HepG2 (cell line): ENCODE measurements around the gene BLCAP. TPM values are rescaled to one million over a fixed set of nuclear protein-coding genes. Genes with fewer than 3 reads are reported as not detected.

Experiments
- ATAC-seq: fragments of 200-7000 bp; cut with Tn5 transposase; 3 replicates; pipeline ENCODE4 v1.9.1; 2020; ENCODE audit warnings: mild to moderate bottlenecking, moderate library complexity
- BruUV-seq: library from RNA; stranded (reverse); fragments of 400-500 nt; replicated peaks from 2 replicates; lab custom pipeline; 2021; lab: Mats Ljungman, UMichigan
- CTCF ChIA-PET: fragments of 300-600 bp; formaldehyde crosslinking; extraction: SDS; loops from one replicate; lab custom pipeline; 2021; ENCODE audit warnings: low total read pairs, inconsistent platforms, low intra/inter-chr PET ratio; lab: Yijun Ruan, JAX
- POLR2A ChIA-PET: fragments of 350-600 bp; sonication (Branson Sonifier 250); formaldehyde crosslinking; loops from one replicate; lab custom pipeline; 2020; ENCODE audit warnings: antibody characterized with exemption, inconsistent platforms; lab: Yijun Ruan, JAX
- DNase-seq: peaks from one replicate; pipeline ENCODE4 v3.0.0-alpha.2; 2015; ENCODE audit warnings: low spot score
- FAIRE-seq: peaks from 3 replicates; lab custom pipeline; 2011; peaks lifted over from hg19 to GRCh38; lab: Jason Lieb, UNC
- H2AFZ ChIP-seq: one replicate; pipeline ENCODE4 v1.6.1; 2011; ENCODE audit warnings: low read length, inconsistent platforms
- H3K27ac ChIP-seq: fragments of 300-600 bp; 3 replicates; pipeline ENCODE4 v1.8.0; 2011; ENCODE audit warnings: mixed run types, mild to moderate bottlenecking, mixed read lengths, low read length, inconsistent platforms; ENCODE audit not compliant: insufficient read depth; ENCODE audit errors: extremely low read length
- H3K27me3 ChIP-seq, 2 experiments: fragments of 200-600 bp in 1 of 2; 2 replicates in 1 of 2; 3 replicates in 1 of 2; pipeline versions ENCODE4 v1.6.0 to v1.8.0; 2011; ENCODE audit warnings: low read length in 2 of 2, mild to moderate bottlenecking in 2 of 2, moderate library complexity in 2 of 2, inconsistent platforms in 1 of 2; ENCODE audit not compliant: insufficient read depth in 2 of 2, control insufficient read depth in 1 of 2
- H3K36me3 ChIP-seq, 2 experiments: fragments of 200-600 bp in 1 of 2; replicated peaks in 1 of 2; 2 replicates in 1 of 2; 3 replicates in 1 of 2; pipeline versions ENCODE4 v1.5.1 to v1.8.0; 2011; ENCODE audit warnings: low read length in 2 of 2, inconsistent platforms in 1 of 2; ENCODE audit not compliant: insufficient read depth in 2 of 2, control insufficient read depth in 1 of 2
- H3K4me1 ChIP-seq: 2 replicates; pipeline ENCODE4 v1.5.1; 2012; ENCODE audit warnings: low read length, inconsistent platforms; ENCODE audit not compliant: insufficient read depth
- H3K4me2 ChIP-seq: 2 replicates; pipeline ENCODE4 v1.6.0; 2011; ENCODE audit warnings: low read depth, low read length, inconsistent platforms
- H3K4me3 ChIP-seq, 3 experiments: fragments of 200-600 bp in 1 of 3; sonication (generic), shearing (Covaris generic) in 1 of 3; replicated peaks in 1 of 3; 2 replicates each; pipeline ENCODE4 v1.5.1; 2011 to 2016; ENCODE audit warnings: low read length in 3 of 3, inconsistent platforms in 2 of 3, low read depth in 2 of 3, mild to moderate bottlenecking in 2 of 3, control low read depth in 1 of 3, mixed read lengths in 1 of 3; ENCODE audit not compliant: insufficient read depth in 1 of 3
- H3K79me2 ChIP-seq: one replicate; pipeline ENCODE4 v1.6.1; 2011; ENCODE audit warnings: low read length, inconsistent platforms; ENCODE audit not compliant: insufficient read depth
- H3K9ac ChIP-seq: 2 replicates; pipeline ENCODE4 v1.6.0; 2011; ENCODE audit warnings: mild to moderate bottlenecking, low read depth, low read length, inconsistent platforms; ENCODE audit not compliant: insufficient read depth
- H3K9me3 ChIP-seq: 2 replicates; pipeline ENCODE4 v1.5.1; 2012; ENCODE audit warnings: mild to moderate bottlenecking, low read length
- H4K20me1 ChIP-seq: 2 replicates; pipeline ENCODE4 v1.6.0; 2011; ENCODE audit warnings: inconsistent platforms, mild to moderate bottlenecking, low read length, moderate library complexity; ENCODE audit not compliant: insufficient read depth
- CAMTA2 ChIP-seq: sonication (generic); formaldehyde crosslinking; IDR thresholded peaks from 2 replicates; pipeline ENCODE4 v1.4.0; 2020; ENCODE audit warnings: mild to moderate bottlenecking, missing genetic modification reagents, borderline replicate concordance
- CENPT ChIP-seq: sonication (generic); formaldehyde crosslinking; IDR thresholded peaks from 2 replicates; pipeline ENCODE4 v1.8.0; 2022; ENCODE audit warnings: low read depth, mild to moderate bottlenecking, moderate library complexity, missing genetic modification reagents
- CHD4 ChIP-seq: fragments of 200-600 bp; sonication (generic); IDR thresholded peaks from 2 replicates; pipeline ENCODE4 v1.7.0; 2017; ENCODE audit warnings: mild to moderate bottlenecking, low read length, borderline replicate concordance
- DR1 ChIP-seq: sonication (generic); formaldehyde crosslinking; IDR thresholded peaks from 2 replicates; pipeline ENCODE4 v1.8.0; 2021; ENCODE audit warnings: mild to moderate bottlenecking, missing genetic modification reagents, inconsistent platforms
- EED ChIP-seq: sonication (generic); formaldehyde crosslinking; IDR thresholded peaks from 2 replicates; pipeline ENCODE4 v1.5.0; 2020; ENCODE audit warnings: mild to moderate bottlenecking, missing genetic modification reagents
- ELF1 ChIP-seq: sonication (generic); formaldehyde crosslinking; IDR thresholded peaks from 2 replicates; pipeline ENCODE4 v1.4.0; 2020; ENCODE audit warnings: missing genetic modification reagents
- GFI1 ChIP-seq: sonication (generic); formaldehyde crosslinking; IDR thresholded peaks from 2 replicates; pipeline ENCODE4 v1.5.0; 2020; ENCODE audit warnings: missing genetic modification reagents, mild to moderate bottlenecking, borderline replicate concordance
- MAFK ChIP-seq, 2 experiments: IDR thresholded peaks in 1 of 2; conservative IDR thresholded peaks in 1 of 2; 2 replicates each; pipeline ENCODE4 v1.6.1; 2011; ENCODE audit warnings: improper control_type of control experiment in 2 of 2, low read length in 2 of 2
- MATR3 ChIP-seq: sonication (generic); formaldehyde crosslinking; IDR thresholded peaks from 2 replicates; pipeline ENCODE4 v1.4.0; 2020; ENCODE audit warnings: missing genetic modification reagents
- PRMT3 ChIP-seq: sonication (generic); formaldehyde crosslinking; IDR thresholded peaks from 2 replicates; pipeline ENCODE4 v1.8.1; 2022; ENCODE audit warnings: low read depth, mild to moderate bottlenecking, moderate library complexity, missing genetic modification reagents, borderline replicate concordance
- SMAD3 ChIP-seq: sonication (generic); formaldehyde crosslinking; IDR thresholded peaks from 2 replicates; pipeline ENCODE4 v1.4.0; 2020; ENCODE audit warnings: missing genetic modification reagents
- SMARCE1 ChIP-seq: fragments of 450-650 bp; IDR thresholded peaks from 2 replicates; pipeline ENCODE4 v1.6.1; 2017; ENCODE audit warnings: borderline replicate concordance
- SP4 ChIP-seq: sonication (generic); formaldehyde crosslinking; IDR thresholded peaks from 2 replicates; pipeline ENCODE4 v1.8.1; 2023; ENCODE audit warnings: mild to moderate bottlenecking, missing genetic modification reagents
- ZBTB20 ChIP-seq: sonication (generic); formaldehyde crosslinking; IDR thresholded peaks from 2 replicates; pipeline ENCODE4 v1.8.1; 2023; ENCODE audit warnings: missing genetic modification reagents, low read depth, mild to moderate bottlenecking, borderline replicate concordance
- ZMYM4 ChIP-seq: sonication (generic); formaldehyde crosslinking; IDR thresholded peaks from 2 replicates; pipeline ENCODE4 v1.8.1; 2023; ENCODE audit warnings: mild to moderate bottlenecking, missing genetic modification reagents
- ZNF225 ChIP-seq: sonication (generic); formaldehyde crosslinking; IDR thresholded peaks from 2 replicates; pipeline ENCODE4 v1.4.0; 2020; ENCODE audit warnings: mild to moderate bottlenecking, missing genetic modification reagents
- ZNF253 ChIP-seq: sonication (generic); formaldehyde crosslinking; IDR thresholded peaks from 2 replicates; pipeline ENCODE4 v1.8.0; 2022; ENCODE audit warnings: mild to moderate bottlenecking, missing genetic modification reagents, borderline replicate concordance
- ZNF296 ChIP-seq: sonication (generic); formaldehyde crosslinking; conservative IDR thresholded peaks from 2 replicates; pipeline ENCODE4 v1.5.0; 2020; ENCODE audit warnings: mild to moderate bottlenecking, missing genetic modification reagents
- ZNF543 ChIP-seq: sonication (generic); formaldehyde crosslinking; IDR thresholded peaks from 2 replicates; pipeline ENCODE4 v1.4.0; 2020; ENCODE audit warnings: mild to moderate bottlenecking, missing genetic modification reagents
- ZNF619 ChIP-seq: sonication (generic); formaldehyde crosslinking; IDR thresholded peaks from 2 replicates; pipeline ENCODE4 v1.4.0; 2020; ENCODE audit warnings: mild to moderate bottlenecking, missing genetic modification reagents
- ZNF772 ChIP-seq: sonication (generic); formaldehyde crosslinking; IDR thresholded peaks from 2 replicates; pipeline ENCODE4 v1.5.0; 2020; ENCODE audit warnings: mild to moderate bottlenecking, missing genetic modification reagents
- WGBS: methylation state at CpG from one replicate; pipeline ENCODE4 v1.1.6; 2017; ENCODE audit warnings: low lambda C conversion rate; 5-methylcytosine and 5-hydroxymethylcytosine counted together
- in situ Hi-C: cut with HindIII; loops from 2 replicates; pipeline ENCODE4 v1.10.0; 2017; ENCODE audit warnings: low pct_unique_long_range_greater_than_20kb; ENCODE audit not compliant: extremely low pct_ligation_motif_present
- intact Hi-C: fragments of 100-400 bp; cut with micrococcal nuclease; formaldehyde crosslinking; loops from one replicate; pipeline ENCODE4 v1.10.0; 2022; ENCODE audit not compliant: unreplicated experiment
- polyA plus RNA-seq, 8 experiments: library from polyadenylated mRNA; depleted of rRNA in 3 of 8; stranded (reverse) in 7 of 8; unstranded in 1 of 8; fragments of >200 nt; fragmentation: Illumina TruSeq in 4 of 8; extraction: Trizol in 4 of 8; gene quantifications; 2 replicates each; pipeline versions ENCODE4 v1.2.1 to v1.2.3, GENCODE V29; 2011 to 2016; ENCODE audit warnings: low read depth in 4 of 8, missing spikeins in 1 of 8, mixed read lengths in 1 of 8; ENCODE audit not compliant: insufficient read depth in 1 of 8
- total RNA-seq, 5 experiments: library from RNA; depleted of rRNA; stranded (reverse); fragments of >200 nt; fragmentation: Illumina TruSeq; extraction: Trizol; gene quantifications; 2 replicates each; pipeline ENCODE4 v1.2.3, GENCODE V29; 2016; ENCODE audit warnings: low read depth in 1 of 5
- TF ChIP-seq, protein P1 (sequence below): sonication (generic); formaldehyde crosslinking; IDR thresholded peaks from 2 replicates; pipeline ENCODE4 v1.4.0; 2020; ENCODE audit warnings: missing genetic modification reagents
- TF ChIP-seq, protein P2 (sequence below): sonication (generic); formaldehyde crosslinking; IDR thresholded peaks from 2 replicates; pipeline ENCODE4 v1.5.1; 2020; ENCODE audit warnings: missing genetic modification reagents, mild to moderate bottlenecking, borderline replicate concordance

Gene BLCAP
- total and polyA plus RNA-seq, 2 of the 13 experiments (the other 11 are each of a cell fraction or from before 2014, with no cell fraction given) = 52.4 to 86.8 TPM

GRCh38 chr20:37564016-37564387 lies 36.3 kb upstream of the BLCAP start:
- FAIRE-seq (no peak), DNase-seq (no peak), ATAC-seq (peak; percentile 49)
- peak overlapping the region in 2 of 3 experiments; percentile 12 to 50; a peak in 2 of 6 replicates for H3K4me3 ChIP-seq
- no peak overlapping the region for H3K27ac ChIP-seq
- H3K4me1 ChIP-seq = peaks cover 33% of the 10 kb centered on the region
- no peaks in the 10 kb centered on the region for H3K9me3 ChIP-seq
- intact Hi-C loops (loop anchor here (10.0 kb wide), 1 partner anchor 331 kb away; no protein-coding TSS in a partner anchor), in situ Hi-C loops (loop anchor here (25.0 kb wide), 1 partner anchor 648 kb away; no protein-coding TSS in a partner anchor)
- no TSS peak for BruUV-seq
- 8% methylated on average over 19 of the region's 19 CpGs for WGBS
- H3K4me2 ChIP-seq = peak overlapping the region; percentile 70
- peaks cover 6 to 61% of the 10 kb centered on the region in 2 experiments; a peak in 4 of 5 replicates for H3K27me3 ChIP-seq
- no peak overlapping the region for H2AFZ ChIP-seq
- ChIA-PET POLR2A (no interaction called here), CTCF (interaction anchor here (0.9 to 2.4 kb wide), 3 partner anchors 194 to 429 kb away, joined by 3 to 13 read pairs (median 4); partner anchors contain the start of gene VSTM2L)
- no peaks in the 10 kb centered on the region for H4K20me1 ChIP-seq
- no peaks in the 10 kb centered on the region for H3K36me3 ChIP-seq
- no peaks in the 10 kb centered on the region for H3K79me2 ChIP-seq
- no peak overlapping the region for H3K9ac ChIP-seq
- no peak for TF ChIP-seq SMAD3 (CRISPR knock-in tag)
- no peak for TF ChIP-seq ELF1 (CRISPR knock-in tag)
- 0 out of 2 replicates have a peak, but pooled peaks have one; percentile 12 for TF ChIP-seq ZNF619 (CRISPR knock-in tag)
- 0 out of 2 replicates have a peak, but pooled peaks have one; percentile 38 for TF ChIP-seq SP4
- TF ChIP-seq, protein P1, sequence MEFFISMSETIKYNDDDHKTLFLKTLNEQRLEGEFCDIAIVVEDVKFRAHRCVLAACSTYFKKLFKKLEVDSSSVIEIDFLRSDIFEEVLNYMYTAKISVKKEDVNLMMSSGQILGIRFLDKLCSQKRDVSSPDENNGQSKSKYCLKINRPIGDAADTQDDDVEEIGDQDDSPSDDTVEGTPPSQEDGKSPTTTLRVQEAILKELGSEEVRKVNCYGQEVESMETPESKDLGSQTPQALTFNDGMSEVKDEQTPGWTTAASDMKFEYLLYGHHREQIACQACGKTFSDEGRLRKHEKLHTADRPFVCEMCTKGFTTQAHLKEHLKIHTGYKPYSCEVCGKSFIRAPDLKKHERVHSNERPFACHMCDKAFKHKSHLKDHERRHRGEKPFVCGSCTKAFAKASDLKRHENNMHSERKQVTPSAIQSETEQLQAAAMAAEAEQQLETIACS (CRISPR knock-in tag) = no peak
- TF ChIP-seq CHD4 = no peak
- TF ChIP-seq ZMYM4 (CRISPR knock-in tag) = no peak
- TF ChIP-seq MATR3 (CRISPR knock-in tag) = no peak
- no peak for TF ChIP-seq ZNF543
- TF ChIP-seq CAMTA2 (CRISPR knock-in tag) = no peak
- TF ChIP-seq, protein P2, sequence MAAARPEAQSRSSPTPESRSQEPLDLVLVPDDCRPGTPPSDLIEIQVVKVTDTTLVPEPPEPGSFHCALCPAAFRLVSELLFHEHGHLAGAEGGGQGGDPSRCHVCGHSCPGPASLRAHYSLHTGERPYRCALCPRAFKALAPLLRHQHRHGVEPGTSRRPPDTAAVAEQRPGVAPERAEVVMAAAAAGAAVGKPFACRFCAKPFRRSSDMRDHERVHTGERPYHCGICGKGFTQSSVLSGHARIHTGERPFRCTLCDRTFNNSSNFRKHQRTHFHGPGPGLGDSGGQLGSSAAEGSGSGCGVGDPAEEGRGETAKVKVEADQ (CRISPR knock-in tag) = peak; percentile 34; the same call in 1 of the 2 replicates
- 0 out of 2 replicates have a peak, but pooled peaks have one; percentile 21 for TF ChIP-seq ZBTB20
- no peak for TF ChIP-seq ZNF296 (CRISPR knock-in tag)
- no peak for TF ChIP-seq CENPT (CRISPR knock-in tag)
- TF ChIP-seq ZNF225 = no peak; the same call in 1 of the 2 replicates
- no peak for TF ChIP-seq SMARCE1
- TF ChIP-seq ZNF772 (CRISPR knock-in tag) = peak; percentile 17; the same call in 1 of the 2 replicates
- TF ChIP-seq GFI1 = peak; percentile 15; the same call in 1 of the 2 replicates
- peak; percentile 77; the same call in 1 of the 2 replicates for TF ChIP-seq EED (CRISPR knock-in tag)
- no peak for TF ChIP-seq PRMT3
- TF ChIP-seq MAFK (conservative IDR thresholded peaks at IDR 0.05 in 1 of 2, IDR thresholded peaks at IDR 0.05 in 1 of 2; ENCODE audit: low read length in 2 of 2) = no peak
- TF ChIP-seq DR1 = no peak
- TF ChIP-seq ZNF253 = 0 out of 2 replicates have a peak, but pooled peaks have one; percentile 40
